EH (cell line): ENCODE results near the gene RAPGEFL1.
"Not testable (repeated sequence)": the region's sequence is repeated elsewhere in the genome, so short reads cannot be mapped to it uniquely, and the experiment has no call there.

ENCODE experiments used
- DNase-seq: peaks from one replicate; pipeline ENCODE4 v3.0.0-alpha.2; 2015; ENCODE audit warnings: low read depth

RAPGEFL1 gene

GRCh38 chr17:40177275-40177874, at the start of gene RAPGEFL1:
RAPGEFL1 (plus strand) TSS chr17:40177470; CDS start chr17:40177862, 392 bp downstream.
- DNase-seq = peak; percentile 72

DNA sequence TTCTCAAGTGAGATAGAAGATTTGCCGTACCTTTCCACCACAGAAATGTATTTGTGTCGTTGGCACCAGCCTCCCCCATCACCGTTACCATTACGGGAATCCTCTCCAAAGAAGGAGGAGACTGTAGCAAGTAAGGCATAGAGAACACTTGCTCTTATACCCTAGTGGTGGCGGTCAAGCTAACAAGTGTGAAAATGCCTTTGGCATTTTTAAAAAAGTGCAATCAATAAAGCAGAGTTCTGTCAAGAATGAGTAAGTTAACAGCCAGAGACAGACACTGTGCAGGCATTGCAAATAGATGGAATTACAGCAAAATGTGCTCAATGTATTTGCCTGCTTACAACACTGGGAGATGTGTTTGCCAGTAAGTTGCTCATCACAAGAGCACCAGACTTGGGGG, 47.8 kb upstream of the RAPGEFL1 start:
- no peak for DNase-seq

DNA sequence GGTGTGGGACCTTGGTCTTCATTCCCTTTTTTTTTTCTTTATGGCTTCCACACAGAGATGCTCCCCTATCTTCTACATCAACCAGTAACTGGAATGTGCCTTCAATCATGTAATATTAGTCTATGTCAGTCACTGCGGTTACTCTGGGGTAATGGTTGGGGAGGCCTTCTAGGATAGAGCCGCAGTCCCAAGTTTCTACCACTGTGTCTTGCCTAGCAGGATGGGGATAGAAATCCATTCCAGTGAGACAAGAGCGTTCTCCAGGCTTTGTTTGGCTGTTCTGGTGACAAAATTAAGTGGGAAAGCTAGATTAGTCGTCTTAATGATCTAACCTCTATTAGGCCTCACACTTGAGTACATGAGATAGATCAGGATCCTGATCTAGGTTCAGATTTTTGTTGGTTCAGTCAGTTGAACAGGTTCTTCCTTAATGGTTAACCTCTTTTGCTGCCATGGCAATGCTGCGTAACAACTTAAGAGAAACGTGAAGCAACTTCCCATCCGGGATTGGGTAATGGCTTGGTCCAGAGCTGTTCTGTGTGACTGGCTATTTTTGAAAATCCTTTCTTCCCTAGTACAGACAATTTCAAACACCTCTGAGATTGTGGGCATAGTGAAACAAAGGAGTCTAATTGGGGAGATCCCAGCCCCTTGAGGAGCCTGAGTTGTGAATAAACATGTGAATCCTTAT, 46.8 kb upstream of the RAPGEFL1 start:
- DNase-seq = no peak

DNA sequence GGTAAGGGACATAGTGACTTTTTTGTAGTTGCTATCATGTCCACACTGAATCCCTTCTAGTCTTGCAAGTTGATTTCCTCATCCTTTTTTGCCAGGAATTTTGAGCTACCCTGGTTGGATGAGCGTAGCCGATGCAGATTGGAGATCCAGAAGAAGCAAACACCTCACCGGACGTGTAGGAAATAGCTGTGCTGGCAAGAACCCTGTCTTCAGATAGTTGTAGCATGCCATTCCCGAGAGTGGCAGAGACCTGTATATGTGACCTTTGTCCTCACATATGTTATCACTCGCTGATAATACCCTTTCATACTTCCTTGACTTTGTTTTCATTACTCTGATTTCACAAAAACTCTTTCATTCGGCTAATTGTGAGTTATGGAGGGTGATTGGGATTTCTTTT, 43.1 kb upstream of the RAPGEFL1 start:
- no peak for DNase-seq

DNA sequence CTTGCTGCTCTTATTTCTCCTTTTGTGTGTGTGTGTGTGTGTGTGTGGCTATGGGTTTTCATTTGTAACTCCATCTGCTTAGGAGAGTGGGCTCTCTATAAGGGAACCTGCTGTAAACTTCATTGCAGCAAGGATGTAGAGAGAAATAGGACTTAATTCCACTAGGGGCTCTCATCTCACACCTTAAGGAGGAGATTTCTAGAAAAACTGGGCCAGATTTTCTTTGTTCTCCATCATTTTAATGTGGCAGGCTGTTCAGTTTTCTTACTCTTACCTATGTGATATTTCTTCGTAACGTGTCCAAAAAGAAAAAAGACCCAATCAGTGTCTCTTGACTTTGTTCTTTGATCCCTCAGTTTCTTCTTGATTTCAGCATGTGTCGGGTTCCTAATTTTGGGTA, 41.5 kb upstream of the RAPGEFL1 start:
- DNase-seq = no peak

- no peak for DNase-seq
Measured at GRCh38 chr17:40139566-40140058, 37.7 kb upstream of the RAPGEFL1 start.

DNA sequence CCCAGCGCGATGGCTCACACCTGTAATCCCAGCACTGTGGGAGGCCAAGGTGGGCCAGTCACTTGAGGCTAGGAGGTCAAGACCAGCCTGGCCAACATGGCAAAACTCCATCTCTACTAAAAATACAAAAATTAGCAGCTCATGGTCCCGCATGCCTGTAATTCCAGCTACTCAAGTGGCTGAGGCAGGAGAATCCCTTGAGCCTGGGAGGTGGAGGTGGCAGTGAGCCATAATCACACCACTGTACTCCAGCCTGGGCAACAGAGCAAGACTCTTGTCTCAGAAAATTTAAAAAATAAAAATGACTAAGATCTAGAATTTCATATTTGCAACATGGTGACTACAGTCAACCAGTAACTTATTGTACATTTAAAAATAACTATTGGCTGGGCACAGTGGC, 34.1 kb upstream of the RAPGEFL1 start:
- DNase-seq = not testable (repeated sequence)

DNA sequence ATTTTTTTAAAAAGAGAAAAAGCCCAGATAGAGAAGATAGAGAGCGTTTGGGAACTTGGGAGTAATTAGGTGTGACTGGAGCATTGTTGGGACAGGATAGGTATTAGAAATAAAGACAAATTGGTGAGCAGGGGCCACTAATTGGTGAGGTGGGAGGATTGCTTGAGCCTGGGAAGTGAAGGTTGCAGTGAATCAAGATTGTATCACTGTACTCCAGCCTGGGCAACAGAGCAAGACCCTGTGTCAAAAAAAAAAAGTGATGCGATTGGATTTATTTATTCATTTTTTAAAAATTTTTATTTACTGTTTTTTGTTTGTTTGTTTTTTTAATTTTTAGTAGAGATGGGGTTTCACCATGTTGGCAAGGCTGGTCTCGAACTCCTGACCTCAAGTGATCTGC, 31.8 kb upstream of the RAPGEFL1 start:
- no peak for DNase-seq

GRCh38 chr17:40148527-40148926, 28.7 kb upstream of the RAPGEFL1 start:
- no peak for DNase-seq

- no peak for DNase-seq
Measured at GRCh38 chr17:40150276-40150675, 27.0 kb upstream of the RAPGEFL1 start.

DNA sequence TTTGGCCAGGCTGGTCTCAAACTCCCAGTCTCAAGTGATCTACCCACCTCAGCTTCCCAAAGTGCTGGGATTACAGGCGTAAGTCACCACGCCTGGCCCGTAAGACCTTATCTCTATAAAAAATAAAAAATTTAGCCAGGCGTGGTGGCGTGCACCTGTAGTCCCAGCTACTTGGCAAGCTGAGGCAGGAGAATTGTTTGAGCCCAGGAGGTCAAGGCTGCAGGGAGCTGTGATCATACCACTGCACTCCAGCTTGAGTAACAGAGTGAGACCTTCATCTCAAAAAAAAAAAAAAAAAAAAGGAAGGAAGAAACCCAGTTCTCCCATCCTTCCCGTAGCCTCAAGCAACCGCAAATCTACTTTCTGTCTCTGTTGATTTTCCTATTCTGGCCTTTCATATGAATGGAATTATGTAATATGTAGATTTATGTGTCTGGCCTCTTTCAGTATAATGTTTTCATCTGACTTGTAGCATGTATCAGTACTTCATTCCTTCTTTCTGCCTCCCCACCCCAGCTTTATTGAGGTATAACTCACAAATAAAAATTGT, 25.8 kb upstream of the RAPGEFL1 start:
- no peak for DNase-seq

GRCh38 chr17:40153603-40154236, 23.6 kb upstream of the RAPGEFL1 start:
- DNase-seq = no peak

DNA sequence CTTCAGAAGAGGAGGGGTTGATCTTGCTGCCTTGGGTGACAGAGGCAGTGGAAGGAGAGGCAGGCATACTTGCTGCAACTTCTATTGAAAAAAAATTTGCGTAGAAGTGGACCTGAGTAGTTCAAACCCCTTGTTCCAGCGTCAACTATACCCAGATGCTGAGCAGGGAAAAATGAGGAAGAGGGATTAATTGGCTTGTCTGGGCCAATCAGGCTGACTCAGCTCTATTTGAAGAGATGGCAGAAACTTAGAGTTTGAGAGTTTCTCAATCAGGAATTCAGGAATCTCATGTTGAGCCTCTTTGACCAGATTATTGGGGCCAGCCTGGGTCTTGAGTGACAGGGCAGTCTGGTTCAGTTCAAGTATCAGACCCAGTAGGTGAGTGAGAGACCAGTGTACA, 19.3 kb upstream of the RAPGEFL1 start:
- no peak for DNase-seq

DNA sequence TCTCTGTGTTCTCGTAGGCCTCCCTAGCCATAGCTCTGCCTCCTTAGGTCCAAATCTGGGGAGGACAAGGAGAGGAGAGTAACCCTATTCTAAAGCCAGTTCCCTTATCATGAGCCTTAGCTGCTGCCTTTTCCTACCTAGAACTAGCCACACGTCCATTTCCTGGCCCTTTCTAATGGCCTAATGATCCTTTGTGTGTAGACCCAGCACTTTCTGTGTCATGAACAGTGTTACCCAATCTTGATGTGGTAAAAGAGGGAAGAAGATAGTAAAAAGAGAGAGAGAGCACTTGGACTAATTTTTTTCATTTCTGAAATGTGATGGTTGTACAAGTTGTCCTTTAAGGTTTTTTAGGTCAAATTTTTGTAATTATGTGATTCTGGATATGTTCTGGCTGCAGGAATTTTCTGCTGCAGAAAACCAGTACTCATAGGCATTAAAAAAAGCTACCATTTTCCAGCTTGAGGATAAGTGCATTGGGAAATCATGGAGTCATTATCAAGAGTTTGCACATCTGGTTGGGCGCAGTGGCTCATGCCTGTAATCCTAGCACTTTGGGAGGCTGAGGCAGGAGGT, 18.7 kb upstream of the RAPGEFL1 start:
- DNase-seq = no peak

DNA sequence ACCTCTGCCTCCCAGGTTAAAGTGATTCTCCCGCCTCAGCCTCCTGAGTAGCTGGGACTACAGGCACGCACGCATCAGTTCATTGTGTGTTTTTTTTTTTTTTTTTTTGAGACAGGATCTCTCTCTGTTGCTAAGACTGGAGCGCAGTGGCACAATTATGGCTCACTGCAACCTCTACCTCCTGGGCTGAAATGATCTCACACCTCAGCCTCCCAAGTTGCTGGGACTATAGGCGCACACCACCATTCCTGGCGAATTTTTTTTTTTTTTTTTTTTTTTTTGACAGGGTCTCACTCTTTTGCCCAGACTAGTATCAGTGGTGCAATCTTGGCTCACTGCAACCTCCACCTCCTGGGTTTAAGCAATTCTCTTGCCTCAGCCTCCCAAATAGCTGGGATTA, 17.8 kb upstream of the RAPGEFL1 start:
- no peak for DNase-seq

GRCh38 chr17:40167685-40168261, 9.5 kb upstream of the RAPGEFL1 start:
- no peak for DNase-seq

DNA sequence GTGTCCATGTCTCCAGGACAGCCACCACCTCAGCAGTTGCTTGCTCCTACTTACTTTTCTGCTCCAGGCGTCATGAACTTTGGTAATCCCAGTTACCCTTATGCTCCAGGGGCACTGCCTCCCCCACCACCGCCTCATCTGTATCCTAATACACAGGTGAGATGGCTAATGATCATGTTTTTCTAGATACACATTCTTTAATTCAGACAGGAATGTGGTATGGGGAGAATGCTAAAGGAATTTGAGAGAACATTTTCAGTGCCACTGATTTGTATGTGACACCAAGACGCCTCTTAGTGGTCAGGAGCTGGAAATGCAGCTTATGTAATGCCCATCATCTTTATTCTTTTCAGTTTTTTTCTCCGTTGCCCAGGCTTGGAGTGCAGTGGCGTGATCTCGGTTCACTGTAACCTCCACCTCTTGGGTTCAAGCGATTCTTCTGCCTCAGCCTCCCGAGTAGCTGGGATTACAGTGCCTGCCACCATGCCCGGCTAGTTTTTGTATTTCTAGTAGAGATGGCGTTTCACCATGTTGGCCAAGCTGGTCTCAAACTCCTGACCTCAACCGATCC, 8.9 kb upstream of the RAPGEFL1 start:
- DNase-seq = peak; percentile 80

- DNase-seq = no peak
Measured at GRCh38 chr17:40170325-40170724, 6.9 kb upstream of the RAPGEFL1 start.

DNA sequence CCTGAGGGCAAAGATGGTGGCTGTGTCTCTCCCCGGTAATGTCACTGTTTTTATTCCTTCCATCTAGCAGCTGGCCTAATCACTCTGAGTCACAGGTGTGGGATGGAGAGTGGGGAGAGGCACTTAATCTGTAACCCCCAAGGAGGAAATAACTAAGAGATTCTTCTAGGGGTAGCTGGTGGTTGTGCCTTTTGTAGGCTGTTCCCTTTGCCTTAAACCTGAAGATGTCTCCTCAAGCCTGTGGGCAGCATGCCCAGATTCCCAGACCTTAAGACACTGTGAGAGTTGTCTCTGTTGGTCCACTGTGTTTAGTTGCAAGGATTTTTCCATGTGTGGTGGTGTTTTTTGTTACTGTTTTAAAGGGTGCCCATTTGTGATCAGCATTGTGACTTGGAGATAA, 5.5 kb upstream of the RAPGEFL1 start:
- DNase-seq = peak; percentile 30

GRCh38 chr17:40173091-40173777, 4.0 kb upstream of the RAPGEFL1 start:
- no peak for DNase-seq

GRCh38 chr17:40173778-40174135, 3.5 kb upstream of the RAPGEFL1 start:
- no peak for DNase-seq
